ENCODE data around the gene FAM110A.
"Not testable (repeated sequence)": the region's sequence is repeated elsewhere in the genome, so short reads cannot be mapped to it uniquely, and the experiment has no call there.

Gene FAM110A

GRCh38 chr20:845226-845868, 11.8 kb downstream of the FAM110A start:
- peaks cover 28% of the 10 kb centered on the region; the same call in 1 of the 2 replicates for H3K79me2 ChIP-seq (ENCODE audit: insufficient read depth, low read depth)
- H3K36me3 ChIP-seq (ENCODE audit: insufficient read depth), result no peaks in the 10 kb centered on the region
- H3K27me3 ChIP-seq (ENCODE audit: insufficient read depth, low read depth), result no peaks in the 10 kb centered on the region
- H3K4me3 ChIP-seq (IDR thresholded peaks at IDR 0.05; ENCODE audit: insufficient read depth, low read depth, low read length), result no peak overlapping the region
- no peak overlapping the region for H3K27ac ChIP-seq
- no peak overlapping the region for H3K4me2 ChIP-seq
- TF ChIP-seq CTCF (conservative IDR thresholded peaks at IDR 0.05; ENCODE audit: low read depth, low read length), result no peak
- no peaks in the 10 kb centered on the region for H3K4me1 ChIP-seq (ENCODE audit: low read depth, poor library complexity, severe bottlenecking)
- H3K9ac ChIP-seq, result no peak overlapping the region
- no peak overlapping the region for H2AFZ ChIP-seq (ENCODE audit: low read depth)
- no peaks in the 10 kb centered on the region for H4K20me1 ChIP-seq (ENCODE audit: insufficient read depth)

GRCh38 chr20:845941-846893, 12.7 kb downstream of the FAM110A start:
- no peak for TF ChIP-seq CTCF (conservative IDR thresholded peaks at IDR 0.05; ENCODE audit: low read depth, low read length)
- H3K4me1 ChIP-seq (ENCODE audit: low read depth, poor library complexity, severe bottlenecking), result no peaks in the 10 kb centered on the region
- H2AFZ ChIP-seq (ENCODE audit: low read depth), result no peak overlapping the region
- no peaks in the 10 kb centered on the region for H3K27me3 ChIP-seq (ENCODE audit: insufficient read depth, low read depth)
- H3K4me2 ChIP-seq, result no peak overlapping the region
- H3K4me3 ChIP-seq (IDR thresholded peaks at IDR 0.05; ENCODE audit: insufficient read depth, low read depth, low read length), result no peak overlapping the region
- no peaks in the 10 kb centered on the region for H3K36me3 ChIP-seq (ENCODE audit: insufficient read depth)
- H3K9ac ChIP-seq, result no peak overlapping the region
- H4K20me1 ChIP-seq (ENCODE audit: insufficient read depth), result no peaks in the 10 kb centered on the region
- peaks cover 23% of the 10 kb centered on the region; the same call in 1 of the 2 replicates for H3K79me2 ChIP-seq (ENCODE audit: insufficient read depth, low read depth)
- no peak overlapping the region for H3K27ac ChIP-seq

GRCh38 chr20:846894-847278, 13.4 kb downstream of the FAM110A start:
- H3K4me1 ChIP-seq (ENCODE audit: low read depth, poor library complexity, severe bottlenecking), result no peaks in the 10 kb centered on the region
- H3K27ac ChIP-seq, result no peak overlapping the region
- no peak overlapping the region for H2AFZ ChIP-seq (ENCODE audit: low read depth)
- H3K79me2 ChIP-seq (ENCODE audit: insufficient read depth, low read depth), result peaks cover 17% of the 10 kb centered on the region; the same call in 1 of the 2 replicates
- H3K27me3 ChIP-seq (ENCODE audit: insufficient read depth, low read depth), result no peaks in the 10 kb centered on the region
- TF ChIP-seq CTCF (conservative IDR thresholded peaks at IDR 0.05; ENCODE audit: low read depth, low read length), result no peak
- no peak overlapping the region for H3K4me2 ChIP-seq
- H3K36me3 ChIP-seq (ENCODE audit: insufficient read depth), result no peaks in the 10 kb centered on the region
- no peak overlapping the region for H3K9ac ChIP-seq
- H3K4me3 ChIP-seq (IDR thresholded peaks at IDR 0.05; ENCODE audit: insufficient read depth, low read depth, low read length), result no peak overlapping the region
- no peaks in the 10 kb centered on the region for H4K20me1 ChIP-seq (ENCODE audit: insufficient read depth)

- Histone ChIP-seq H3K9ac (no peak overlapping the region), H3K79me2 (ENCODE audit: insufficient read depth, low read depth) (peaks cover 9% of the 10 kb centered on the region; the same call in 1 of the 2 replicates), H3K4me1 (ENCODE audit: low read depth, poor library complexity, severe bottlenecking) (peaks cover 2% of the 10 kb centered on the region), H3K4me3 (IDR thresholded peaks at IDR 0.05; ENCODE audit: insufficient read depth, low read depth, low read length) (no peak overlapping the region), H3K4me2 (no peak overlapping the region), H2AFZ (ENCODE audit: low read depth) (no peak overlapping the region), H4K20me1 (ENCODE audit: insufficient read depth) (no peaks in the 10 kb centered on the region), H3K27me3 (ENCODE audit: insufficient read depth, low read depth) (no peaks in the 10 kb centered on the region), H3K36me3 (ENCODE audit: insufficient read depth) (no peaks in the 10 kb centered on the region), H3K27ac (no peak overlapping the region)
- TF ChIP-seq CTCF (conservative IDR thresholded peaks at IDR 0.05; ENCODE audit: low read depth, low read length), result no peak
Measured at GRCh38 chr20:848193-848592, 14.7 kb downstream of the FAM110A start.

GRCh38 chr20:848731-849130, 15.2 kb downstream of the FAM110A start:
- H3K27me3 ChIP-seq (ENCODE audit: insufficient read depth, low read depth); H3K9ac ChIP-seq; H3K4me3 ChIP-seq (IDR thresholded peaks at IDR 0.05; ENCODE audit: insufficient read depth, low read depth, low read length); H3K27ac ChIP-seq; H2AFZ ChIP-seq (ENCODE audit: low read depth); H4K20me1 ChIP-seq (ENCODE audit: insufficient read depth); H3K4me1 ChIP-seq (ENCODE audit: low read depth, poor library complexity, severe bottlenecking); H3K4me2 ChIP-seq; H3K36me3 ChIP-seq (ENCODE audit: insufficient read depth); H3K79me2 ChIP-seq (ENCODE audit: insufficient read depth, low read depth): not testable (repeated sequence)
